ENCODE data around the gene ZNF101.
A peak's percentile ranks its signal among the peaks of the same experiment; 100 is the strongest.

ZNF101 gene

GRCh38 chr19:19668230-19669012, at the start of gene ZNF101:
TSS of gene ZNF101 (plus strand) at chr19:19668839. CDS start at chr19:19668964, 125 bp downstream.
- TF ChIP-seq CTCF (conservative IDR thresholded peaks at IDR 0.05; ENCODE audit: control insufficient read depth, insufficient read depth, low read depth, low read length), result no peak
- DNase-seq (ENCODE audit: low read depth), result peak; percentile 85

GRCh38 chr19:19619181-19619848, 49.3 kb upstream of the ZNF101 start:
- no peak overlapping the region for H3K4me3 ChIP-seq (ENCODE audit: control insufficient read depth, low read depth, low read length)
- no peak for TF ChIP-seq CTCF (conservative IDR thresholded peaks at IDR 0.05; ENCODE audit: control insufficient read depth, insufficient read depth, low read depth, low read length)
- no peak for DNase-seq (ENCODE audit: low read depth)

More at GRCh38 chr19:19668230-19669012, at the start of gene ZNF101:
- peak within 1 kb of the TSS; percentile 82 for H3K4me3 ChIP-seq (ENCODE audit: control insufficient read depth, low read depth, low read length)

GRCh38 chr19:19619849-19620210, 48.8 kb upstream of the ZNF101 start:
- no peak for DNase-seq (ENCODE audit: low read depth)
- TF ChIP-seq CTCF (conservative IDR thresholded peaks at IDR 0.05; ENCODE audit: control insufficient read depth, insufficient read depth, low read depth, low read length), result no peak
- H3K4me3 ChIP-seq (ENCODE audit: control insufficient read depth, low read depth, low read length), result no peak overlapping the region

- H3K4me3 ChIP-seq (ENCODE audit: control insufficient read depth, low read depth, low read length), result no peak overlapping the region
- no peak for TF ChIP-seq CTCF (conservative IDR thresholded peaks at IDR 0.05; ENCODE audit: control insufficient read depth, insufficient read depth, low read depth, low read length)
- no peak for DNase-seq (ENCODE audit: low read depth)
These were observed 45.3 kb upstream of the ZNF101 start for GRCh38 chr19:19623383-19623782.

GRCh38 chr19:19624032-19624570, 44.5 kb upstream of the ZNF101 start:
- DNase-seq (ENCODE audit: low read depth), result no peak
- TF ChIP-seq CTCF (conservative IDR thresholded peaks at IDR 0.05; ENCODE audit: control insufficient read depth, insufficient read depth, low read depth, low read length), result no peak
- H3K4me3 ChIP-seq (ENCODE audit: control insufficient read depth, low read depth, low read length), result no peak overlapping the region

GRCh38 chr19:19626516-19627472, 41.8 kb upstream of the ZNF101 start:
- no peak for TF ChIP-seq CTCF (conservative IDR thresholded peaks at IDR 0.05; ENCODE audit: control insufficient read depth, insufficient read depth, low read depth, low read length)
- no peak for DNase-seq (ENCODE audit: low read depth)
- no peak overlapping the region for H3K4me3 ChIP-seq (ENCODE audit: control insufficient read depth, low read depth, low read length)

Measured in fibroblast of mammary gland (primary cell).